MCF 10A (cell line): ENCODE data around the gene FARS2. TPM values are rescaled to one million over a fixed set of nuclear protein-coding genes. Genes with fewer than 3 reads are reported as not detected.

Source experiments
- BruUV-seq: library from RNA; stranded (reverse); fragments of 400-500 nt; replicated peaks from 2 replicates; lab custom pipeline; 2021; lab: Mats Ljungman, UMichigan
- CTCF ChIA-PET: fragments of 300-600 bp; sonication (Branson Sonifier 250); formaldehyde crosslinking; extraction: SDS; loops from one replicate; lab custom pipeline; 2021; ENCODE audit warnings: antibody characterized with exemption, inconsistent platforms; lab: Yijun Ruan, JAX
- POLR2A ChIA-PET: fragments of 300-600, 350-650 bp; sonication (Branson Sonifier 250); formaldehyde crosslinking; extraction: SDS; loops from one replicate; lab custom pipeline; 2020; ENCODE audit warnings: antibody characterized with exemption, inconsistent platforms; lab: Yijun Ruan, JAX
- DNase-seq: peaks from one replicate; pipeline ENCODE4 v3.0.0-alpha.2; 2018; ENCODE audit not compliant: unreplicated experiment
- H3K27ac Mint-ChIP-seq: one replicate; pipeline ENCODE4 v1.8.0; 2022; ENCODE audit warnings: mild to moderate bottlenecking, low read depth, mixed read lengths; ENCODE audit not compliant: unreplicated experiment
- H3K27me3 Mint-ChIP-seq: one replicate; pipeline ENCODE4 v1.8.0; 2022; ENCODE audit warnings: mixed read lengths; ENCODE audit not compliant: insufficient read depth, unreplicated experiment
- H3K36me3 Mint-ChIP-seq: one replicate; pipeline ENCODE4 v1.8.0; 2022; ENCODE audit warnings: mild to moderate bottlenecking, moderate library complexity, mixed read lengths; ENCODE audit not compliant: insufficient read depth, unreplicated experiment
- H3K4me1 Mint-ChIP-seq: one replicate; pipeline ENCODE4 v1.8.0; 2022; ENCODE audit warnings: mixed read lengths; ENCODE audit not compliant: insufficient read depth, unreplicated experiment
- H3K4me3 Mint-ChIP-seq: one replicate; pipeline ENCODE4 v1.8.0; 2022; ENCODE audit warnings: mild to moderate bottlenecking, moderate library complexity, mixed read lengths; ENCODE audit not compliant: unreplicated experiment
- H3K9me3 Mint-ChIP-seq: one replicate; pipeline ENCODE4 v1.8.0; 2022; ENCODE audit warnings: mixed read lengths; ENCODE audit not compliant: unreplicated experiment
- CTCF ChIP-seq: fragments of 200-600 bp; IDR thresholded peaks from one replicate; pipeline ENCODE4 v1.8.0; 2022; ENCODE audit warnings: antibody characterized with exemption, mild to moderate bottlenecking; ENCODE audit not compliant: unreplicated experiment
- intact Hi-C: fragments of 100-400 bp; cut with micrococcal nuclease; formaldehyde crosslinking; loops from 2 replicates; pipeline ENCODE4 v1.14.1; 2022
- total RNA-seq: library from RNA; stranded (reverse); gene quantifications from 2 replicates; pipeline ENCODE4 v1.2.3, GENCODE V29; 2022

FARS2 gene
- total RNA-seq, 1 experiment from 2014 or later, result 18.2 TPM

- no peaks in the 10 kb centered on the region for H3K27me3 Mint-ChIP-seq
- H3K4me1 Mint-ChIP-seq, result no peaks in the 10 kb centered on the region
- H3K9me3 Mint-ChIP-seq, result no peaks in the 10 kb centered on the region
- intact Hi-C loops, result no loop called here
- peaks cover 6% of the 10 kb centered on the region for H3K36me3 Mint-ChIP-seq
- POLR2A ChIA-PET, result no interaction called here
- CTCF ChIA-PET, result no interaction called here
- no peak for DNase-seq
- H3K4me3 Mint-ChIP-seq, result no peak overlapping the region
- no peak for TF ChIP-seq CTCF
- no TSS peak for BruUV-seq
- H3K27ac Mint-ChIP-seq, result no peak overlapping the region
These were observed 377.4 kb downstream of the FARS2 start for GRCh38 chr6:5638666-5639065.

- Mint-ChIP-seq H3K4me3 (no peak overlapping the region), H3K36me3 (peaks cover 6% of the 10 kb centered on the region), H3K27ac (no peak overlapping the region), H3K4me1 (no peaks in the 10 kb centered on the region), H3K9me3 (no peaks in the 10 kb centered on the region), H3K27me3 (no peaks in the 10 kb centered on the region)
- TF ChIP-seq CTCF, result no peak
- DNase-seq, result no peak
- BruUV-seq, result no TSS peak
- CTCF ChIA-PET, result interaction anchor here (0.9 kb wide), 1 partner anchor 12 kb away, joined by 4 read pairs; no protein-coding TSS in a partner anchor
- intact Hi-C loops, result no loop called here
- POLR2A ChIA-PET, result no interaction called here
These were observed 377.9 kb downstream of the FARS2 start for GRCh38 chr6:5639193-5639592.

GRCh38 chr6:5640614-5641013 is 379.3 kb downstream of the FARS2 start:
- H3K4me1 Mint-ChIP-seq, result no peaks in the 10 kb centered on the region
- DNase-seq, result no peak
- no peaks in the 10 kb centered on the region for H3K27me3 Mint-ChIP-seq
- CTCF ChIA-PET, result no interaction called here
- no peak overlapping the region for H3K27ac Mint-ChIP-seq
- intact Hi-C loops, result no loop called here
- no TSS peak for BruUV-seq
- H3K9me3 Mint-ChIP-seq, result no peaks in the 10 kb centered on the region
- TF ChIP-seq CTCF, result no peak
- POLR2A ChIA-PET, result no interaction called here
- H3K36me3 Mint-ChIP-seq, result peaks cover 6% of the 10 kb centered on the region
- H3K4me3 Mint-ChIP-seq, result no peak overlapping the region

- Mint-ChIP-seq H3K27me3 (no peaks in the 10 kb centered on the region), H3K4me1 (no peaks in the 10 kb centered on the region), H3K9me3 (no peaks in the 10 kb centered on the region), H3K4me3 (no peak overlapping the region), H3K36me3 (peaks cover 6% of the 10 kb centered on the region), H3K27ac (no peak overlapping the region)
- ChIA-PET POLR2A (interaction anchor here (1.3 kb wide), 1 partner anchor 20 kb away, joined by 3 read pairs; no protein-coding TSS in a partner anchor), CTCF (interaction anchor here (0.9 kb wide), 1 partner anchor 69 kb away, joined by 3 read pairs; no protein-coding TSS in a partner anchor)
- no peak for TF ChIP-seq CTCF
- BruUV-seq, result no TSS peak
- intact Hi-C loops, result no loop called here
- peak; percentile 5 for DNase-seq
These were observed 383.3 kb downstream of the FARS2 start for GRCh38 chr6:5644523-5645185.
